NCI-H1105 treated with DMSO at 0.1 percent for 48 hours (cell line): ENCODE measurements around the gene IREB2.
"Not testable (repeated sequence)": the region's sequence is repeated elsewhere in the genome, so short reads cannot be mapped to it uniquely, and the experiment has no call there.

ENCODE experiments used
- DNase-seq: peaks from one replicate; lab custom pipeline; 2025; lab: John Stamatoyannopoulos, UW

IREB2 gene

GRCh38 chr15:78477295-78477694 is 39.3 kb downstream of the IREB2 start:
- DNase-seq = no peak

DNA sequence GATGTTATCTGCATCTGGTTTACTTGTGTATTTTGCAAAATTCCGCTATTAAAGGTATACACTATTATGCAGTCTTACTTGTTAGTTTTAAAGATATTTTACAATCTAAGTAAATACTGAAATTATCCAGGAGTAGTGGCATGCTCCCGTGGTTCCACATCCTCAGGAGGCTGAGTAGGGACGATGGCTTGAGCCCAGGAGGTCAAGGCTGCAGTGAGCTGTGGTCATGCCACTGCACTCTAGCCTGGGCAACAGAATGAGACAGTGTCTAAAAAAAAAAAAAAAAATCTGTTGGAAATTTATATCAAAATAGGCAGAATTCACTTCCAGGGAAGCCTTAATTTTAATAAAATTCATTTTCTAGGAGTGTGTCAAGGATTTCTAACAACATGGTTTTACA is 41.6 kb downstream of the IREB2 start:
- DNase-seq = no peak

DNA sequence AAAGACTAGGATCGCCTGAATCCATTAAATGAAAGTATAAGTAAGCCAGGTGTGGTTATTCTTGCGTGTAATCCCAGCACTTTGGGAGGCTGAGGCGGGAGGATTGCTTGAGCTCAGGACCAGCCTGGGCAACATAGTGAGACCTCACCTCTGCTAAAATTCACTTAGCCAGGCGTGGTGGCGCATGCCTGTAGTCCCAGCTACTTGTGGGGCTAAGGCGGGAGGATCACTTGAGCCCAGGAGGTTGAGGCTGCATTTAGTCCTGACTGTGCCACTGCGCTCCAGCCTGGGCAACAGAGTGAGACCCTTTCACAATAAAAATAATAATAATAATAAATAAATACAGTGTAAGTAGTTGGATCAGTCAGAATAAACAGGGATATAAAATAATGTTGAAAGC is 43.9 kb downstream of the IREB2 start:
- DNase-seq = no peak

DNA sequence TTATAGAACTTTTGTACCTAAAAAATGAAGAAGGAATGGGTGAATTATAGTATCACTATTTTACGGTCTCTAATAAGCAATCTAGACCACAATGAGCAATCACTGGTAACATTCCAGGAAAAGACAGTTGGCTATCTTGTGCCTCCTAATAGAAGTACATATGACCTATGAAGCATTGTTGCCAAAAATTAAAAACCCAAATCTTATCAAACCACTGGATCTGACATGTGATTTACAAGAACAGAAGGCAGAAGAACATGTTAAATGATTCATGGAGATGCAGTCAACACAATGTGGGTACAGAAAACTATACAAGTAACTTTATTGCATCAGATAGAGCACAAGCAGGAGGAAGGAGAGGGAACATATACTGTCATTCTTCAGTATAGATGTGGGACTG is 54.9 kb downstream of the IREB2 start:
- no peak for DNase-seq

DNA sequence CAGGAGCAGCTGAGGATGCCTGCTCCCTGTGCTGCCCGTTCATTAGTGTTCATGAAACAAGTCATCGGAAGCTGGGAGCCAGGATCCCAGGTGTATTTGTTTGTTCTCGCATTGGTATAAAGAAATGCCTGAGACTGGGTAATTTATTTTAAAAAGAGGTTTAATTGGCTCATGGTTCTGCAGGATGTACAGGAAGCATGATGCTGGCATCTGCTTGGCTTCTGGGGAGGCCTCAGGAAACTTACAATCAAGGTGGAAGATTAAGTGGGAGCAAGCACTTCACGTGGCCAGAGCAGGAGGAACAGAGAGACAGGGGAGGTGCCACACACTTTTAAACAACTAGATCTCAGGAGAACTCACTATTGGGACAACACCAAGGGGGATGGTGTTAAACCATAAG is 63.8 kb downstream of the IREB2 start:
- no peak for DNase-seq

GRCh38 chr15:78502641-78503040 is 64.6 kb downstream of the IREB2 start:
- DNase-seq = no peak

GRCh38 chr15:78506971-78507830 is 69.2 kb downstream of the IREB2 start, which contains the start of gene HYKK:
Gene HYKK (plus strand): TSS chr15:78507577. CDS start chr15:78513089, 5,512 bp downstream.
- DNase-seq = peak; percentile 90

GRCh38 chr15:78507831-78508160 is 69.8 kb downstream of the IREB2 start:
- no peak for DNase-seq

GRCh38 chr15:78508272-78508671 is 70.3 kb downstream of the IREB2 start:
- no peak for DNase-seq

DNA sequence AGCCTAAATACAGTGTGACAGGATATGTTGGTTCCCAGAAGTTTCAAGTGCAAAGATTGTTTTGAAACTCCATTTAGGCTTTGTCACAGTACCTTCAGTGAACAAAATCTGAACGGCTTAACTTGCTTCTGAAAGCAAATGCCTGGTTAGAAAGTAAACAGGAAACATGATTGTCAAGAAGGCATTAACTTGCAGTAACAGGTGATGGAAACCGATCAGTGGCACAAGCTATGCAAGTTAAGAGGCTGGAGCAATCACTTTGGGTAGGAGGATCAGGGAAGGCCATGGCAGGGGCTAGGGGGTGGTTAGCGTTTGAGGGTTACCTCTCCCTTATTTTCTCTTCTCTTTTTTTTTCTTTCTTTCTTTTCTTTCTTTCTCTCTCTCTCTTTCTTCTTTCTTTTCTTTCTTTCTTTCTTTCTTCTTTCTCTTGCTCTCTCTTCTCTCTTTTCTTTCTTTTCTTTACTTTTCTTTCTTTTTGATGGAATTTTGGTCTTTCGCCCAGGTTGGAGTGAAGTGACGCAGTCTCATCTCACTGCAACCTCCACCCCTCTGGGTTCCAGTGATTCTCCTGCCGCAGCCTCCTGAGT is 71.8 kb downstream of the IREB2 start:
- DNase-seq = no peak

- not testable (repeated sequence) for DNase-seq
These were observed 82.0 kb downstream of the IREB2 start for GRCh38 chr15:78520035-78520434.

DNA sequence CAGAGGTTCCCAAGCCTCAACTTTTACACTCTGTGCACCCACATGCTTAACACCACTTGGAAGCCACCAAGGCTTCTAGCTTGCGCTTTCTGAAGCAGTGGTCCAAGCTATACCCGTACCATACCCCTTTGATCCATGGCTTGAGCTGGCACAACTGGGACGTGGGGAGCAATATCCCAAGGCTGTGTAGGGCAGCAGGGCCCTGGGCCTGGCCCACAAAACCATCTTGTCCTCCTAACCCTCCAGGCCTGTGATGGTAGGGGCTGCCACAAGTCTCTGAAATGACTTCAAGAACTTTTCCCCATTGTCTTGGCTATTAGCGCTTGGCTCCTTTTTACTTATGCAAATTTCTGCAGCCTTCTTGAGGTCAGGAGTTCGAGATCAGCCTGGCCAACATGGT is 86.2 kb downstream of the IREB2 start:
- no peak for DNase-seq

GRCh38 chr15:78527325-78527724 is 89.3 kb downstream of the IREB2 start:
- DNase-seq = no peak

- DNase-seq = no peak
These were observed 95.3 kb downstream of the IREB2 start for GRCh38 chr15:78533331-78533730.

- DNase-seq = no peak
These were observed 98.1 kb downstream of the IREB2 start for GRCh38 chr15:78536134-78536533.

DNA sequence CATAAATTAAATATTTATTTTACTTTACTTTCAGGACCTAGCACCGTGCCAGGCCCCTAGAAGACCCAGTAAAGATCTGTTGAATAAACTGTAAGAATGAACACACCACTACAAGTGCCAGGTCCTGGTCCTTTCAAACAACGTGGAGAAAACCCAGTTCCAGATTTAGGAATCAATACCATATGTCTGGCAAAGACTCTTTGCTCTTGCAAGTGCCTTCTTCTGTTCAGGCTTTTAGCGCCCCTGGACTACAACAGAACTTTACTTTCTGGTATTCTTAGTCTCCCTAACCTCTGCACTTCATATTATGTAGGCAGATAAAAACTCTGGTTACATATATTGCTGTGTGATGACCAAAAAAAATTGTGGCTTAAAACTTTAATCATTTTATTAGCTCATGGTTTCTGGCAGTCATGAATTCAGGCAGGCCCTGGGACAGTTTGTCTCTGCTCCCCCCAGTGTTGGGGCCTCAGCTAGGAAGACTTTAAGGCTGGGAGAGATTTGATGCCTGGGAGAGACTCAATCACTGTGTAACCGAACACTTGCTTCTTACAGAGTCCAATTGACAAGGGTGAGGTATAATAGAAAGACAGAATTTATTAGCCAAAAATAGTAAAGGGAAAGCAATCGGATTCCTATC is 99.4 kb downstream of the IREB2 start:
- no peak for DNase-seq

DNA sequence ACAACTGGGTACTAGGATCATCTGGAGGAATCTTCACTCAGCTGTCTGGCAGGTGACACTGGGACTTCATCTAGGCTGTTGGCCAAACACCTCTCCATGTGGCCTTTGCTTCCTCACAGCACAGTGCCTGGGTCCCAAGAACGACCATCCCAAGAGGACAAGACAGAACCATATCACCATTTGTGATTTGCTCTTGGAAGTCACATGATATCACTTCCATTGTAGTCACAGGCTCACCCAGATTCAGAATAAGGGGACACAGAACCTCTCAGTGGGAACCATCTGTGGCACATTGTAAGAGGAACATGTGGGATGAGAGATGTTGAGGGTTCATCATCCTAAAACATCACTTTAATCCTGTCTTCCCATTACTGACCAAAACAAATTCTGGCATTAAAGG is 100.3 kb downstream of the IREB2 start:
- no peak for DNase-seq

GRCh38 chr15:78539464-78540140 is 101.6 kb downstream of the IREB2 start:
- DNase-seq = not testable (repeated sequence)

GRCh38 chr15:78540141-78540870 is 102.3 kb downstream of the IREB2 start, which contains the start of gene PSMA4:
Gene PSMA4 (plus strand): TSS chr15:78540444. CDS start chr15:78541928, 1,484 bp downstream.
- peak; percentile 62 for DNase-seq

DNA sequence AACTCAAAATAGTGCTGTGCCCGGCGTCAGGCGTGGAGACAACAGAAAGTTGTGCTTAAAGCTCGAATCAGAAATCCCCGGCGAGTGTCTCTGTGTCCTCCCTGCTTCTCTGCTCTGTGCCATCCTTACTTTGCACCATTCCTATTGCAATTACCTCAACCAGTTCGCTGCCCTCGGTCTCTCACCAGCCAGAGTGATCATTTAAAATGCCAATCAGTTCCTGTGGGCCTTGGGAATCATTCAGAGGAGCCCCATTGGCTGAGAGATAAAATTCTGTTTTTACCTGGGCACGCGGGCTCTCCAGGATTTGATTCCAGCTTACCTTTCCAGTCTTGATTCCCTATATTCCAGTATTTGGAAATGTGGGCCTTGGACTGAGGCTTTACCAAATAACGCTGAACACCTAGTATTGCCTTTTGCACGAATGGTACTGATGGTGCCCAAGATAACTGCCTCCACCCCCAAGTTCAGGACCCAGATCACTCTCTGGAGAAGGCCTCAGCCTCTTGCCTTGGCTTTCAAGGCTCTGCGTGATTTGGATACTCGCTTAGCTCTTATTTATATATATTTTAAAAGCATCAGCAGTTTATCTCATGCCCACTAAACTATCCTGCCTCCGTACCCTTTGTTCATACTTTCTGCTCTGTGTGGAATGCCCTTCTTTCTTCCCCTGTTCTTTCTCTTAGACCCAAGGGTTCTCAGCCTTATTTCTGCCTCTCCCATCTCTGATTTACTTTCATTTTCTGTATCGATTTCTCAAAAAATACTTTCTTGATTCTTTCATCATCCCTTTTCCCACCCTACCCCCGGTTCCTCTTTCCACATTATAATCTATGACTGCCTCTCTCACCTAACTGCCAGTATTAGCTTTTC is 103.1 kb downstream of the IREB2 start:
- DNase-seq = no peak

GRCh38 chr15:78541744-78542034 is 103.7 kb downstream of the IREB2 start:
- DNase-seq = no peak
